UCSD-AML1 (cell line): ENCODE data around the gene PPIF.

Experiments
- DNase-seq: peaks from one replicate; lab custom pipeline; 2025; ENCODE audit not compliant: unreplicated experiment; lab: John Stamatoyannopoulos, UW

Gene PPIF

DNA sequence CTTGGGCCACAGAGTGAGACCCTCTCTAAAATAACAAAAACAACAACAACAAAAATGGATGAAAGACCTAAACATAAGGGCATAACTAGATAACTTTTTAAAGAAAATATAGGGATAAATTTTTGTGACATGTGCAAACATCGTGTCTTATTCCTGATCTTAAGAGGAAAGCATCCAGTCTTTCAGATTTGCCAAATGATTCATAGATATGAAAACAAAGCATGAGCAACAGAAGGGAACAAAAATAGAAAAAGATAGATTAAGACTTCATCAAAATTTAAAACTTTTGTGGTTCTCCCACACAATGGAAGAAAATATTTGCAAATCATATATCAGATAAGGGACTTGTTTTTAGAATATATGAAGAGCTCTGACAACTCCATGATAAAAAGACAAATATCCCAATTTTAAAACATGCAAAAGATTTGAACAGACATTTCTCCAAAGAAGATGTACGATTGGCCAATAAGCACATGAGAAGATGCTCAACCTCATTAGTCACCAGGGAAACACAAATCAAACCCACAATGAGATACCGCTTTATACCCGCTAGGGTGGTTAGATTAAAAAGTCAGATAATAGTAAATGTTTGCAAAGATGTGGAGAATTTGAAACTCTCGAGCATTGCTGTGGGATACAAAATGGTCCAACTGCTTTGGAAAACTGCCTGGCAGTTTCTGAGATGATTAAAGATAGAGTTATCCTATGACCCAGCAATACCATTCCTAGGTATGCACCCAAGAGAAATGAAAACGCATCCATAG is 20.3 kb downstream of the PPIF start:
- DNase-seq, result no peak

DNA sequence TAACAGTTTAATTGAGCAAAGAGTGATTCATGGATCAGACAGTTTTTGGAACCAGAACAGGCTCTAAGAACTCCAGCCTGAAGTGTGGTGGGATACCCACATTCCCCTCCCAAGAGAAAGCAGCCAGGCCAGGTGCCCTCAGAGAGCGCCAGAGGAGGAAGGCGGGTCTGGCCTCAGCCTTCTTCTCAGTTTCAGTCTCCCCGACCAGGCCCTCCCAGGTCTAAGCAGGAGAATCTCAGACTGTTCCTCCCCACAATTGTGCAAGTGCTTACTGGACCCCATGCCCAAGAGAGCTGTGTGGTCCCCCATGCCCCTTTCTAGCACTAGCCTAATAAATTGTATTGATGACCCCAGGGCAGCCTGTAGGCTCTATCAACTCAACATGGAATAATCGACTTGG is 25.6 kb downstream of the PPIF start:
- no peak for DNase-seq

DNA sequence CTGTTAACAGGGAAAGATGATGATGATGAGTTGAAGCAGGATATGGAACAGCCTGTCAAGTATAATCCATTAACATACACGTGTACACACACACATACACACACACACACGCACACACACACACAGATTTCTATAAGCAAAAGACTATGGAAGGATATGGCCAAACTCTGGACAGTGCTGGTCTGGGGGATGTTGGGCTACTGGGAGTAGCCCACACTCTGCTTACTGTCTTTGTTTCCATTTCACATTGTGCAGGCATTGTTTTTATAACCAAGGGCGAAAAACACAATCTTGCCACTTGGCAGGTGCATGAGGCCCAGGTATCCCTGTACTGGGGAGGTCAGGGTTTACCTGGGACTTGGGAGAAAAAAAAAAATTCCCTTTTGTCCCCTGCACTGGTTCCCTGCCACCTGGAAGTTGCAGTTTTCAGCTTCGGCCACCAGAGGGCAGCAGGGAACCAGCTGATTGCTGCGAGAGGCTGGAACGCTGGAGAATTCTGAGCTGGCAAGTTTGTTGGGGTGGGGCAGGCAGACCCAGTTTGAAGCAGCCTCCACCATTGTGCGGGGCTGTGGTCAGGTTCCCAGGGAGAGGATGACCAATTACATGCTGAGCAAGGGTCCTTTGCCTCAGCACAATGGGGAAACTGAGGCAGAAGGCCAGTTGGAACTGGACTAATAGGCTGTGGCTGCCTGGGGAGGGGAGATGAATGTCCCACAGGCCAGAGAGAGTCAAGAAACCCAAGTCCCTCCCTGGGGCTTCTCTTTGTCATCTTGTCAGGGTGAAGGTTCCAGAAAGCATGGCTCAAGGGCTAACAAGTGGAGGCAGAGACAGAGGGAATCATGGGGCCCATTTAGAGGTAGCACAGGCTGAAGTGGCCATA is 27.3 kb downstream of the PPIF start:
- DNase-seq, result peak; percentile 67

DNA sequence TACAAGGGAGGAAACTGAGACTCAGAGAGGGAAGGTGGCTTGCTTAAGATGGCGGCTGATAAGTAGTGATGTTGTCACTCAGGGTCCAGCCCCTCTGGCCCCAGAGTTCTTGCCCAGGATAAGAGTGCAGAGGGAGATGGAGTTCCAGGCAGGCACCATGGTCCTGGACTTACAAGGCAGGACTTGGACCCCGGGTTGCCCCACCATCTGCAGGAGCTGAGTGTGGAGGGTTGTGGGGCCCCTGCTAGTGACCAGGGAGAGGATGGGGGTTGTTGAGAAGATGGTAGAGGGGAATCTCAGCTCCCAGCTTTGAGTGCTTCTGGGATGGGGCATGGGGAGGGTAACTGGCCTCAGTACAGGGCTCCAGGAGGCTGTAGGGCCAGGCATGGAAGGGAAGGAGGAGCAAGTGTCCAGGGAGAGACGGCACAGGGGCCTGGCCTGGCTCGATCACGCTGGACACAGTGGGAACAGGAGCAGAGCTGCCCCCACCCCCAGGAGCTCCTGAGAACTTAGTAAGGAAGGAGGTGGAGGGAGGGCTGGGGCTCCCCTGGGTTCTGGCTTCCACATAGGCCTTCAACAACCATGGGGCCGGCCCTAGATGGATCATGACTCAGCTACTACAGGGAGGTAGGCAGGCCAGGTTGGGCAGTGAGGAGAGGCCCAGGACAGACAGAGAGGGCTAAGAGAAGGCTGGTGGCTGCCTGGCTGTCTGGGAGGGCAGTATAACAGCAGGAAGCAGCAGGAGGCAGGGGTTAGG is 28.2 kb downstream of the PPIF start:
- DNase-seq, result no peak

DNA sequence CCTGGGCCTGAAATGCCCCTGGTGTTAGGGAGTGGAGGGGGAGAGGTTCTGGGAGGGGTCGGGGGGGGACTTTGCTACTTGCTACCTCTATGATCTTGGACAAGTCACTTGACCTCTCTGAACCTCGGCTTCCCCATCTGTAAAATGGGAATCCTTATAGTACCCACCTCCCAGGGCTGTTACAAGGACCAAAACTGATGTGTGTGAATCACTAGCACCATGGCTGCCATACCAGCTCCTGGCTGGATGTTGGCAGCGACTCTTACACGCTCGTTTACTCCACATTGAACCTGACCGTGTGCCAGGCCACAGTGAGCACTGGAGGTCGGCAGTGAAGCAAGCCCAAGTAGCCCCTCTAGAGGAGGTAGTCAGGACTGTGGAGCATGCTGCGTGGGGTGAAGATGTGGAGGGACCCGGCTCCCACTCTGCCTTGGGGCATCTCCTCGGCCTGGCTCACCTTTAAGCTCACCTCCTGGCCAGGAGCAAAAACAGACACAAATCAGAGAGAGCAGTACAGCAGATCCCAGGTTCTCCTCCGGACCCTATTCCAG is 28.9 kb downstream of the PPIF start:
- DNase-seq, result no peak

DNA sequence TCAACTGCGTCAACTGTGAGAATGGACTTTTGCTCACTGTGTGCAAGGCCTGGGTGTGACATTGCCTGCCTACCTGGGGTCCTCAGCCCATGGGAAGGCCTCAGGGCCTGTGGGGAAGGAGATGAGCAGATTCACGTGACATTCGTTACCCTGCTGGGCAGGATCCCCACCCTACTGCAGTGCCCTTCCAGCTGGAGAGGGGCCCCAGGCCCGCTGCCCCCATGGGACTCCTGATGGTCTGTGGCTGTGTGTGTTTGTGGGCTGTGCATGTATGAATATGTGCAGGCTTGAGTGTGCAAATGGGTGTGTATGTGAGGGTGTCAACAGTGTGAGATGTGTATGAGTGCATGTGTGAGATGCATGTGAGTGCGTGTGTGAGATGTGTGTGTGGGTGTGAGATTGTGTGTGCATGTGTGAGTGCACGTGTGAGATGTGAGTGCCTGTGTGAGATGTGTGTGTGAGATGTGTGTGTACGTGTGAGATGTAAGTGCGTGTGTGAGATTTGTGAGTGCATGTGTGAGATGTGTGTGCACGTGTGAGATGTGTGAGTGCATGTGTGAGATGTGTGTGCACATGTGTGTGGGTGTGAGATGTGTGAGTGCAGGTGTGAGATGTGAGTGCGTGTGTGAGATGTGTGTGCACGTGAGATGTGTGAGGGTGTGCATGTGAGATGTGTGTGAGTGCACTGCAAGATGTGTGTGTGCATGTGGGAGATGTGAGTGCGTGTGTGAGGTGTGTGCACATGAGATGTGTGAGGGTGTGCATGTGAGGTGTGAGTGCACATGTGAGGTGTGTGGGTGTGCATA is 29.7 kb downstream of the PPIF start:
- no peak for DNase-seq

DNA sequence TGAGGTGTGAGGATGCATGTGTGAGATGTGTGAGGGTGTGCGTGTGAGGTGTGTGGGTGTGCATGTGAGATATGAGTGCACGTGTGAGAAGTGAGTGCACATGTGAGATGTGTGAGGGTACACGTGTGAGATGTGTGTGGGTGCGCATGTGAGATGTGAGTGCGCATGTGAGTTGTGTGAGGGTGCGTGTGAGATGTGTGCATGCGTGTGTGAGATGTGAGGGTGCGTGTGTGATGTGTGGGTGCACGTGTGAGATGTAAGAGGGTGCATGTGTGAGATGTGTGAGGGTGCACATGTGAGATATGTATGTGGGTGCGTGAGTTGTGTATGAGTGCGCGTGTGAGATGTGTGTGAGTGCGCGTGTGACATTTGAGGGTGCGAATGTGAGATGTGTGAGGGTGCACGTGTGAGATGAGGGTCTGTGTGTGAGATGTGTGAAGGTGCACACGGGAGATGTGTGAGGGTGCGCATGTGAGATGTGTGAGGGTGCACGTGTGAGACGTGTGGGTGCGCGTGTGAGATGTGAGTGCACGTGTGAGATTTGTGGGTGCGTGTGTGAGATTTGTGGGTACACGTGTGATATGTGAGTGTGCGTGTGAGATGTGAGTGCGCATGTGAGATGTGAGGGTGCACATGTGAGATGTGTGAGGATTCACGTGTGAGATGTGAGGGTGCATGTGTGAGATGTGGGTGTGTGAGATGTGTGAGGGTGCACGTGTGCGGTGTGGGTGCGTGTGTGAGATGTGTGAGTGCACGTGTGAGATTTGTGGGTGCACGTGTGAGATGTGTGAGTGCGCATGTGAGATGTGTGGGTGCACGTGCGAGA is 30.5 kb downstream of the PPIF start:
- no peak for DNase-seq

DNA sequence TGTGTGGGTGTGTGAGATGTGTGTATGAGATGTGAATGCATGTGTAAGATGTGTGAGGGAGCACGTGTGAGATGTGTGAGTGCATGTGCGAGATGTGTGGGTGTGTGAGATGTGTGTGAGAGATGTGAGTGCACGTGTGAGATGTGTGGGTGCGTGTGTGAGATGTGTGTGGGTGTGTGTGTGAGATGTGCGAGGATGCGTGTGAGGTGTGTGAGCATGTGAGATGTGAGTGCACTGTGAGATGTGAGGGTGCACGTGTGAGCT is 31.0 kb downstream of the PPIF start:
- DNase-seq, result no peak

DNA sequence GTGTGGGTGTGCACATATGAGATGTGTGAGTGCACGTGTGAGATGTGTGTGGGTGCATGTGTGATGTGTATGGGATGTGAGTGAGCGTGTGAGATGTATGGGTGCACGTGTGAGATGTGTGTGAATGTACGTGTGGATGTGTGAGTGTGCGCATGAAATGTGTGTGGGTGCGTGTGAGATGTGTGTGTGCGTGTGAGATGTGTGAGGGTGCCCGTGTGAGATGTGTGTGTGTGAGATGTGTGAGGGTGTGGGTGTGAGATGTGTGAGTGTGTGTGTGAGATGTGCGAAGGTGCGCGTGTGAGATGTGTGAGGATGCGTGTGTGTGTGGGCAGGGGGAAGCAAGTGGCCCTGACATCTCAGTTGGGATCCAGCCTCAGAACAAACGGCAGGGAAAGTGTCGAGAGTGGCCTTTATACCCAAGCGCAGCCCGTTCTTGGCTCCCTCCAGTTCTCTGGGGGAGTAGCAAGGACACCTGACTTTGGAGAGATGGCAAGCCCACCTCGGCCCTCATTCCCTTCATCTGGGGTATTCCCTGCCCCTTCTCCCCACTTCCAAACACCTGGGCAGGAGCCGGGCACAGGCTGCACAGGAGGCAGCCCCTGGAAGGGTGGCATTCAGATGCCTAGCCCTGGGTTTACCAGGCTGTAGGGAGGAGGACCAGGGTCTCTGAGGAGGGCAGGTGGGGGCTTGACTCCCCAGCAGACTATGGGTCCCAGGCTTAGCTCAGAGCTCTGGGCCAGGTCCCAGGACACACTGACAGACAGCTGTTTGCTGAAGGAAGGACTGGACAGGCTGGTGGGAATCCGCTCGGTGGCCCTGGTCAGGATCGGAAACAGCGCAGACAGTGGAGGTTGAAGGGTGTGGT is 31.6 kb downstream of the PPIF start:
- DNase-seq, result no peak

DNA sequence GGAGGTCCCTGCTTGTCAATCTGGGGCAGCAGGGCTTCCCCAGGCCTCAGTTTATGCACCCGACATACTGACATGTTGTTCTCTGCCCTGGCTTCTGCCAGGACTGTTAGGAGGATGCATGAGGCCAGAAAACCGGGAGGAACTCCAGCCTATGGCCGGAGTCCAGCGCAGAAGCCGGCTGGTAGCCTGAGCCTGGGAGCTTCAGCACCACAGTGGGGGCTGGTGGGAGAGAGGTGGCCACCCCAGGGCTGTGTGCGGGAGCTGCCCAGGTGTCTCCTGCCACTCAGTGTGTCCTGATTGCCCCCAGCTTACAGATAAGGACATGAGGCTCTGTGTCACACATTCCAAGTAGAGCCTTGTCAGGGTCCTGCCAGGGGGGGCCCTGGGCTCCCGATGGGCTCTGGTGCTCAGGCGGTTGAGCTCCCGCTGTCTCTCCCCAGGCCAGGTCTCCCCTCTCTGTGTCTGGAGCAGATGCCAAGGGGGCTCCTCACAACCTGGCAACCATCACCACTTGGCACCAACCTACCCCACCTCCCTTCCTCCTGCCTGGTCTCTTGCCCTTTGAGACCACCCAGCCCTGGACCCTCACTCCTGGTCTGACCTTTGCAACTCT is 32.3 kb downstream of the PPIF start:
- no peak for DNase-seq

DNA sequence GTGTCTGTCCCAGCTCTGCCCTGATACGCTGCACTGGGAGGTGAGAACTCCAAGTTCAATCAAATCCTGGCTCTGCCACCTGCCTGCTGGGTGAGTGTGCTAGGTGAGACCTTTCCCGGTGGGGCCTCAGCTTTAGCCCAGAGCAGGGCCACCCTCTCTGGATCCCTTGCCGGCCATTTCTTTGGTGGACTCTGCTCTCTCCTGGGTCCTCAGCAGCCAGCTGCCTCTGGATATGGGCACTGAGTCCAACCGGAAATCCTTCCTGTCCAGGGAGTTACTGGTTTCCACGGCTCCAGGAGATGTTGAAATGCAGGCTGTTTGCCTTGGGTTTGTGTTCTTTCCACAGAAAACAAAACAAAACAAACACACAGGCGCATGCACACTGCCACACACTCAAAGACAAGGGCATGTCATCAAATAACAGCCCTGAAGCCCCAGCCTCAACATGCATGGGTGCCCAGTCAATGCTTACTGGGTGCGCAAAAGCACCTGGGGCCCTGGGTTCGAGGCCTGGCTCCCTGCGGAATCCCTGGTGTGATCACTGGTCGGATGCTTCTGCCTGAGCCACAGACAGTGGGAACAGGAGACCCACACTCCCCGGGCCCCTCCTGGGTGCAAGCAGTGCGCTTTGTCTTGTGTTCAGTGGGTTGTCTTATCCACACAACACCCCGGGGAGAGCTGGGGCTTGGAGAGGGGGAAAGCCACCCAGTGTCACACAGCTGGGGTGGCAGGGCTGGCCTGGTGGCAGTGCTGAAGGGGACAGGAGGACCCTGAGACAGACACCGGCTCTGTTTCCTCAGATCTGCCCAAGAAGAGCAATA is 33.1 kb downstream of the PPIF start:
- no peak for DNase-seq

DNA sequence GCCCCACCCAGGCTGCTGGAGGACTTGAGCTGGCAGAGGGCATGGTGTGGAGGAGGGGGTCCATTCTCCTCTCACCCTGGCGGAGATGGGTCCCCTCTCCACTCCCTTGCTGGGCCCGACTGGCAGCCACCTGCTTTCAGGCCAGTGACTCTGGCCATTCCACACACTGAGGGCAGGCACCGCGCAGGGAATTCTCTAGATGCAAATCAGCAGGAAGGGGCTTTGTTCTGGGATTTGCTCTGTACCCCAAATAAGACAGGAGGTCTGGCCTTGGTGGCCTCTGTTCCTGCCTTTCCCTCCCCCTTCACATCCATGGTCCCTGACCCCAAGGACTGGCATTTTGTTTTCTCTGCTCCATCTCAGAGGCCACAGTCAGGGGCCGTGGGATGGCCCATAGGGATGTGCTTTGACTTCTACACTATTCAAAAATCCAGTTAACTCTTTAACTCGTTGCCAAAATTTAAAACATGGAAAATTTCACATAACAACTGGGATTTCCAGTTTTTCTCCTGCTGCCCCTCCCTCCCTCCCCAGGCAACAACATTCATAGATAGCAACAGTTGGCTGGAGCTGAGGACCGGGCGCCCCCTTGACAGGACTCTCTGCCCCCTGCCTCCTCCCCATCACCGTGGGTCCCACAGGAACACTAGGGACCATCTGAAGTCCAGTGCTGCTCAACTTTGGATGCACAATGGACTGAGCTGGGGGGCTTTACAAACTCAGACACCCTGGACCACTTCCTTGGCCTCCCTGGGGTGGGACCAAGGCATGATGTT is 33.9 kb downstream of the PPIF start:
- no peak for DNase-seq

DNA sequence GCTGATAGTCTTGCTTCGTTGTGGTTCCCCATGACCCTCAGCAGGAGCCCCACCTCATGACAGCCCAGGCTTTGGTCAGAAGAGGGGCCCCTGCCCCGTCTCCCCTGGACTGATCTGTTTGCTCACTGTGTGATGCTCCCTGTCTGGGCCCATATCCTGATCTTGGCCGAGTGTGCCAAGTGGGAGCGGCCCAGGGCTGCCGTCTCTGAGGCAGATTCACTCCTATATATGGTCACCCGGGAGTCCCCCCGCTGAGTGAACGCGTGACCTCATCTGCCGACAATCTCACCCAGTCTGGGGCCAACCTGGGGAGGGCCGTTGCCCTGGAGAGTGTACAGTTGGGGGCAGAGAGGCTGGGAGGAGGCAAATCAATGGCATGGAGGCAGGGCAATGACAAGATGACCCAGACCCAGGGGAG is 34.5 kb downstream of the PPIF start:
- DNase-seq, result no peak

DNA sequence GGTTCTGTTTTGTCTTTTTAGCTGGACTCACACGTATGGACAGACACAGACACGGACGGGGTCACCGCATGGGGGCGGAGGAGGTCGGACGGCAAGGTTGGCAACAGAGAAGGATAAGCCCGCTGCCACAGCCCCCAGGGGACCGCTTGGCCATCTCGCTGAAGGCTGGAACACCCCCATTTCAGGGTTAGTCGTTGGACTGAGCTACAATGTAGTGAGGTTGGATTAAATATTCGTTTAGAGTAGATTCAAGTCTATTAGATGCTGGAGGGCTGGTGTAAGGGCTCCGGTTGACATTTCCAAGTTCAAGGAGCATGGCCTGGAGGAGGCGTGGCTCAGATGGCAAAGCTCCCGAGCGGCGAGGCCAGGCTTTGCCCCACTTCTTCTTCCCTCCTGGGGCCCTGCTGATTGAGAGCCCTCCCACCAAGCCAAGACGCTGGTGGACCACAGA is 35.2 kb downstream of the PPIF start:
- DNase-seq, result no peak

DNA sequence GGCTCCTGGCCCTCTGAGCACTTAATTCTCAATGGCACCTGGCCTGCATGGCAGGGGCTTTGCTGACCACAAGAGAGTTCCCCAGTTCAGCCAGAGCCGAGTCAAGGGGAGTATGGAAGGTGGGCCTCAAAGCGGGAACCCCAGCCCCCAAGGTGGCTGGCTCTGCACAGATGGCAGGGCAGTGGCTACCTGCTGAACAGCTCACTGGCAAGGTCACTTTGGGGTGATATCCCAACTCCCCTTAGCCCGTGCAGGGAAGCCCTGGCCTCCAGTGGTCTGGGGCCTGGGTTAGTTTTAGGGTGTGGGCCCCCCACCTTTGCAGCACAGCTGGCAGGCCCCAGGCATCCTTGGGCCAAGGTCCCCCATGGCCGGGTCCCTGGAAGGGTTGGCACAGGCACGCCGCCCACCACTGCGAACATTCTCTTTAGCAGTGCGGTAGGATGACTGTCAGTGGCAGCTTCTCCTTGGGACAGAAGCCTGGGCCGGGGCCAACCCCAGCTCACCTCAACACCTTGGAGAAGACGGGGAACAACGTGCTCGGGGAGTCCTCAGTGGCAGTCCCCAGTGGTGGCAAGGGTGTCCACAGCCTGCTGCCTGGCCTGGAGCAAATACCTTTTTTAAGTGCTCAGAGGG is 36.8 kb downstream of the PPIF start:
- DNase-seq, result no peak

DNA sequence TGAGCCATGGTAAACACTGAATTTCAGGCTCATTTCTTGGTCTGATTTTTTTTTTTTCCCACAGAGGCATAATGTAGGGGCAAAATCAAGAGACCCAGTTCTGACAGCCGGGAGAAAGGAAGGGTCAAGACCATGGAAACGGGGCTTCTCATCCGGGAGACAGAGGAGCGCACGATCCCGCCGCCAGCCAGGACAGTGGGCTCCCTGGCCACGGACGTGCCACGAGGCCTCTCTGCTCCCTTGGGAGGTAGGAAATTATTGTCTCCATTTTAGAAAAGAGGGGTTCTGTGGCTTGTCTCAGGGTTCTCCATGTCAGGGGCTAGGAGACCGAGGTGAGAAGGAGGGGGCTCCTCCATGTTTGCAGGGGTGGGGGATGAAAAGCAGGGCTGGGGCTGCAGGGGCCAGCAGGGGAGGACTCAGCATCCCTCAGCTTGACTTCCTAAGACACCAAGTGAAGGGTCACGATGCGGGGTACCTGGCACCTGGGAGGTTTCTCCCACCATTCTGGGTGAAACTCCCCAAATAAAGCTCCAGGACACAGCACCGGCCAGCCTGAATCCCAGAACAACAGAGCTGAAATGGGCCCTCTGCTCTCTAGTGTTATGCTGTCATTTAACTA is 37.6 kb downstream of the PPIF start:
- DNase-seq, result no peak
